EL (cell line): ENCODE measurements around the gene COL24A1.
"Not testable (repeated sequence)": the region's sequence is repeated elsewhere in the genome, so short reads cannot be mapped to it uniquely, and the experiment has no call there.

Experiments used
- DNase-seq: peaks from one replicate; pipeline ENCODE4 v3.0.0-alpha.2; 2016

The COL24A1 gene

DNA sequence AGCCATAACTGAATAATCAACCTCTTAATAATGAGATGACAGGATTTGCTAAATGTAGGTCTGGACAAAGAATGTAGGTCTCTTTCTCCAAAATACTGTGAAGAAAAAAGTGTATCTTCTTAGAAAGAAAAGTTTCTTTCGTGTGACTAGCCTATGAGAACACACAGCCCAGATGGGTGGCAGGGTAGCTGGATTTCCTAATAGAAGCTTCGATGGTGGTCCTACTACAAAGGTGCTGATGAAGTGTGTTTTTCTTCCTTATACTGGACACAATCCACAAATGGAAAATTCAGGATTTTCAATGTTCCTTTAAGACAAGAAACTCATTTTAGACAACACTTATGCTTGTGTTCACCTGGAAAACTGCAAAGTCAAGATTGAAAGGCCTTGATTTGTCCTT lies 358.2 kb downstream of the COL24A1 start:
- no peak for DNase-seq

DNA sequence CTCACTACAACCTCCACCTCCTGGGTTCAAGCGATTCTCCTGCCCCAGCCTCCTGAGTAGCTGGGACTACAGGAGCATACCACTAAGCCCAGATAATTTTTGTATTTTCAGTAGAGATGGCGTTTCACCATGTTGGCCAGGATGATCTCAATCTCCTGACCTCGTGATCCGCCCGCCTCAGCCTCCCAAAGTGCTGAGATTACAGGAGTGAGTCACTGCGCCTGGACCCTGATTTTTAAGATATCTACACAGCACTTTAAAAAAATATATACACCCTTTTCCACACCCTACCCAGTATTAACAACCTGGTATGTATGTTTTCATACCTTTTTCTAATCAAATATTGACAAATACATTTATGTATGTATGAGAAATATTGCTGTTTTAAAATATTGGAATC lies 379.6 kb downstream of the COL24A1 start:
- DNase-seq = not testable (repeated sequence)

DNA sequence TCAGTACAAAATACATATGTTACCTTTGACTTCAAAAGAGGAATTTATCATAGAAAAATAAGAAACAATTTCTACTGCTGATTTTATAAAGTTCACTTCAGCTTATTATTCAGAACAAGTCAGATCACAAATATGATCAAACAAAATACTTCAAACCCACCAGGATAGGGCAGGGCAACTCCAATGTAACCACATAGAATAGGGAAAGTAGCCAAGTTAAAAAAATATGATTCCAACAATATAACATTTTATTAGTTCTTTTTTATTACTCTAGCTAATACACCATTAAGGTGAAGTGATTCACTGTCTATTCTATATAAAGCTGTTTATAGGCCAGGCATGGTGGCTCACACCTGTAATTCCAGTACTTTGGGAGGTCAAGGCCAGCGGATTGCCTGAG lies 393.8 kb downstream of the COL24A1 start:
- no peak for DNase-seq

DNA sequence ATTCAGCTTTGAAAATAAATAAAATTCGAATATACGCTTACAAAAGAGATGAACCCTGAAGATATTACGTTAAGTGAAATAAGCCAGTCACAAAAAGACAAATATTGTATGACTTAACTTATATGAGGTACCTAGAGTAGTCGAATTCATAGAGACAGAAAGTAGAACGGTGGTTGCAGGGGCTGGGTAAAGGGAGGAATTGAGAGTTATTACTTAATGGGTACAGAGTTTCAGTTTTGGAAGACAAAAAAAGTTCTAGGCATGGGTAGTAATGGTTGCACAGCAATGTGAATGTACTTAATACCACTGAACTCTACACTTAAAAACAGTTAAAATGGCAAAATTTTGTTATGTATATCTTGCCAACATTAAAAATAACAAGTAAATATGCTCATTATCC lies 399.7 kb downstream of the COL24A1 start:
- no peak for DNase-seq

DNA sequence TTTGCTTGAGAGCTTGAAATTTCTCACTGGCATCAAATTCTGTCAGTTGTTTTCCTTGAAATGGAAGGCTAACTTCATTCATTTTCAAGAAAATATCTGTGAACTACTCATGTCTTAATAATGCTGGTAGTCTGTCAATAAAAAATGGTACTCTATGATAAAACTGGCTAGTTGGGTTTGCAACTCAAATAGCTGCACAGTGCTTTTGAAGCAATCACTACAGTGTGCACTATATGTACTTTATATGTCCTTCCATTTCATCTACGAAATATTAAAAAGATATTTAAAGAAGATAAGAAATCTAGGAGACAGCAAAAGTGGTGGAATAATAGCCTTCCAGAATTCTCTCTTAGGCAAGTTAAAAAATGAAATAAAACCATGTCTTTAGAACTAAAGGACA lies 408.5 kb downstream of the COL24A1 start:
- DNase-seq = no peak

DNA sequence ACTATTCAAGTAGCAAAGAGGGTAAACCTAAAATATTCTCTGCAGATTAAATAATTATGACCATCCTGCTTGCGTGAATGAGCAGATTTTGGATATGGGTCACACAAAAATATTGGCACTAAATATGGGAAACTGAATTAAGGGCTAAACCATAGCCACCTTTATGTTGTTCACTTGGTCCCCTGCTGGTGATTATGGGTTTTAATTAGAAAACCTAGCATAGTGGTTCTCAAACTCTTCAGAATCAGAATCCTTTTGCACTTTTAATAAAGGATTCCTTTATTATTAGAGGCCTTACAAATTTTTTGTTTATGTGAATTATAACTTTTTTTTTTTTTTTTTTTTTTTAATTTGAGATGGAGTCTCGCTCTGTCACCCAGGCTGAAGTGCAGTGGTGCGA lies 409.8 kb downstream of the COL24A1 start:
- no peak for DNase-seq

DNA sequence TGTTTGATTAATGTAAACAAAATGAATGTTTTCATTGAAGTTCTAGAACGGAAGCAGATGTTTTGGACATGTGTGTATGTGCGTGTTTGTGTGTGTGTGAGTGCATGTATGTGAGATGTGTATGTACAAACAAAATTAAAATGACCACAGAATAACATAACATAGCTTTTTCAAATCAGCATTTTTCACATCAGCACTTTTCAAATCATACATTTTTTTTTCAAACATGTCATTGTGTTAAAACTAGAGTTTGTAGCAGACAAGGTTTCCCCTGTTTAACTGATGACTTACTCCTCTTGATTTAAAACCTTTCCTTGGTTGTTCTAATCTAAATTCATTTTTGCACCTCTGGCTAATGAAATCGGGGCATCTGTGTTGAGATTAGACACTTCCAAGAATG lies 412.8 kb downstream of the COL24A1 start:
- DNase-seq = no peak

DNA sequence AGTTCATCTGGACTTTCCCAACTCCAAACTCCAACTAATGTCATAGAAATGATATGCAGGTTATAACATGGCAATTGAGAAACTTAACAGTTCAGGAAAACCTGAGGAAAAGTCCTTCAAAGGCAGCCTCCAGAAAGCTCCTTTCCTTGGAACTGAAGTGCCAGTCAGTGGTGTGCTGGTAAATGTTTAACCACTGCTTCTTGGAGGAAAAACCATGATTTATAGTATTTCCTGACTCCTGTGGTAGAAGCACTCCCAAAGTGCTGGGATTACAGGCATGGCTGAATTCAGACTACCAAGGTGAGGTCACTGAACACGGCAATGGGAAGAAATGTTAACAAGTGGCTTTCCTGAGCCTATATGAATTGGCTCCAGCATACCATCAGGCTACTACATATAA lies 421.6 kb downstream of the COL24A1 start:
- no peak for DNase-seq

DNA sequence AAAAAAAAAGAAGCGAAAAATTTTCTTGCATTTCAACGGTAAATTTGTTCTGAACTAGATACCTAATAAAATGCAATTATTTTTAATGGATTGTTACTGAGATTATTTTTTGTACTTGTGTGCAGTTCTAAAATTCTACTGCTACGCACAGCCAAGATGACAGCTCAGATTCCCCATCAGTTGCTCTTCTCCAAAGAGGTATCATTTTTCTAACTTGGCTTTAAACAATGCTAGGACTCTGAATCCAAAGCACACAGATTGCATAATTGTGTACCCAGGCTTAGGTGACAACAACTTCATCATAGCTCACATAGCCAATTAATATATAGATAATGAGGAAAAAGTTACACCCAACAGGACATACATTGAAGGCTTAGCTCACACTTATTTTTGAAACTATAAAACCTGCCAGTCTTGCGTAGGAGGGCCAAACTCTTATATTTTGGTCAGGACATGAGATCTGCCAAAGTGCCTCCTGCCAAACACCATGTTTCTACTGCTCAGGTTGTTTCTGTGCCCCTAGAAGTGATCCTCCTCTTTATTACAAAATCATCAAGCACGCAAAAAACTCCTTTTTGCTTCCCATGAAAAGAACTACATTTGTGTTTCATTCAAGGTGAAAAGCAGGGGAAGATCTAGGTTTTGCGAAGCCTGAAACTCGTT lies 437.8 kb downstream of the COL24A1 start:
- no peak for DNase-seq

DNA sequence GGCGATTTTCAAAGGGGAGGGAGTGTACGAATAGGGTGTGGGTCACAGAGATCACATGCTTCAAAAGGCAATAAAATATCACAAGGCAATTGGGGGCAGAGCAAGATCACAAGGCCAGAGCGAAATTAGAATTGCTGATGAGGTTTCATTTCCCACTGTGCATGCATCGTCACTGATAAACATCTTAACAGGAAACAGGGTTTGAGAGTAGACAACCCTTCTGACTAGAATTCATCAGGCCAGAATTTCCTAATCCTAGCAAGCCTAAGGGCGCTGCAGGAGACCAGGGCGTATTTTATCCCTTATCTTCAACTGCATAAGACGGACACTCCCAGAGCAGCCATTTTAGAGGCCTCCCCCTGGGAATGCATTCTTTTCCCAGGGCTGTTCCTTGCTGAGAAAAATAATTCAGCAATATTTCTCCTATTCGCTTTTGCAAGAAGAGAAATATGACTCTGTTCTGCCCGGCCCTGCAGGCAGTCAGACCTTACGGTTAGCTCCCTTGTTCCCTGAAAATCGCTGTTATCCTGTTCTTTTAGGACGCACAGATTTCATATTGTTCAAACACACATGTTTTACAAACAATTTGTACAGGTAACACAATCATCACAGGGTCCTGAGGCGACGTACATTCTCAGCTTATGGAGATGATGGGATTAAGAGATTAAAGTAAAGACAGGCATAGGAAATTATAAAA lies 442.0 kb downstream of the COL24A1 start:
- not testable (repeated sequence) for DNase-seq

DNA sequence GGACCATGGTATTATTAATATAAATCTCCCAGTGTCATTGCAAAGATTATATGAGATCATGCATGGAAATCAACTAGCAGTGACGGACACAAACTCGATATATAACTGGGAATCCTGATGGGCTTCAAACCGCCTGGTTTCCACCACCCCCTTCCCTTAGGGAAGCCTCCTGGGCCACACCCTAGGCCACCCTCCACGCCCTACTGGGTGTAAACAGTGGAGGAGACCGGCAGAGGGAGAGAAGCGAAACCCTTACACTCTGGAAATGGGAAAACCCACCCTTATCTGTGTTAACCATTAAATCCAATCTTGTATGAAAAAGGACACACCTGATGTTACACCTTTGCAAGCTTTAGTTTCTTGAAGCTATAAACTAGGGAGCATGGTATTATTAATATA lies 447.7 kb downstream of the COL24A1 start:
- DNase-seq = no peak

DNA sequence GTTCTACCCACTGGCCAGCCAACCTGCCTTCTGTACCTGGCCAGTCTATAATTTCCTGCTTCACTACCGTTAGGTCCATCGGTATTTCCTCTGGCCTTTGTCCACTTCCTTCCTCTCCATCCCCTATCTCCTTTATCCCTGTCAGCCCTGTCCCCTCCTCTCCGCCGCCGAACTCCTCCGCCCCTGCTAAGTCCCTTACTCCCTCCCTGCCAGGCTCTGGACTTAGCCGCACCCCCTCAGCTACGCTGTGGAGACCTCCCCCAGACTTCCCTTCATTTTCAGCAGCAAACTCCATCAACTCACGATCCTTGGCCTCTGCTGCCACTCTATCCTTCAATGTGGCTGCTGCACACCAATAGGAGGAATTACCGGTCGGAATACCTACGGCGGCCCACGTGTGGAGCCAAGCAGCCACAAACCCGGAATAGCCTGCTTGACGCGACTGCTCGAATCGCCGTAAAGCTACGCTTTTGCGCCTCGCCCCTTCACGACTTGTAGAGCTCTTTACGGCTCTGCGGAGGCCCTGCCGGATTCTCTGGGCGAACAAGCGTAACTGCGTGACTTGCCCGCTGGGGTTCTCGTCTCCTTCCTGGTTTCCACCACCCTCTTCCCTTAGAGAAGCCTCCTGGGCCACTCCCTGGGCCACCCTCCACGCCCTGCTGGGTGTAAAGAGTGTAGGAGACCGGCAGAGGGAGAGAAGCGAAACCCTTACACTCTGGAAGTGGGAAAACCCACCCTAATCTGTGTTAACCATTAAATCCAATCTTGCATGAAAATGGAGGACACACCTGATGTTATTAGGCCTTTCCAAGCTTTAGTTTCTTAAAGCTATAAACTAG lies 448.4 kb downstream of the COL24A1 start, which contains the start of gene ZNHIT6:
ZNHIT6 (minus strand) TSS at position 444 of the 839 bp plus-strand sequence; CDS start at position 295, 149 bp downstream.
- DNase-seq = peak; percentile 97

DNA sequence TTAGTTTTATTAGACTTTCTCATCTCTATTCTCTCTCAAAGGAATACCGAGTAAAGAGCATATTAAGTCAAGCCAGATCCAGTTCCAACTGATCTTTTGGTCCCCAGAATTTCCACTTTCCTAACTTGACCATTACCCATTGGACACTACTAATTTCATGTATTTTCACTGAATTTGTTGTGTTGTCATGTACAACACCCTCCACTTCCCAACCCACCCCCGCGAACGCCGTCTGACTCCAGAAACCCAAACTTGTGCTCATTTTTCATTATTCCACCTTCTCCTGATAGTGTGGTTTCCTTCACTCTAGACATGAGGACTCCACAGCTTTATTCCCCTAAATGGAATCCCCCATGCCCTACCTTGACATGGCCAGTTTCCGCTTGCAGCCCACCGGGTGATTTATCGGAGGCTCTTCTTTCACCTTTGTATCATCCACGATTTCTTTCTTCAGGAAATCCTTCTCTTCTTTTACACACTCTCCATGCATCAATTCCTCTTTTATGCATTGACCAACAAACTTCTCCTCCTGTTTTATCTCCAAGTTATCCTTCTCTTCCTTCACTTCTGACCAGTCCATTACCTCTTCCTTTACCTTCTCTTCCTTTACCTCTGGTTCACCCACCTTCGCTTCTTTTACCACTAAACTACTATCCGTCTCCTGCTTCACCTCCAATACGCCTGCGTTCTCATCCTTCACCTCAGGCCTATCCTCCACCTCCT lies 449.1 kb downstream of the COL24A1 start:
- peak; percentile 2 for DNase-seq

DNA sequence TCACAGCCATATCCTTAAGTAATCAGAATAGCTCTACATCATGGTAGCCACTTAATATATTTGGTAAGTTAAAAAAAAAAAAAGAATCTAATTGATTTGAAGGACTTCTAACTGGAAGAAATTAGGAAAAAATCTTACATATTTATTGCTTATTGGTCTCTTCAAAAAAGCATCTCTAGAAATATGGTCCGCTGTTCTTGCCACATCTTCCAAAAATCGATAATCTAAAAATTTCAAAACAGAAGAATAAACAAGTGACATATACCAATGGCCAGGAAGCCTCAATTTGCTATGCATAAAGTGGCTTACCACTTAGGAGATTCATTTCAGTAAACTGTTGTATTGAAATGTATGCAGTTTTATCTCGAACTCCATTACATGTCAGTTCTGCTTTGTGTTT lies 450.6 kb downstream of the COL24A1 start:
- no peak for DNase-seq

DNA sequence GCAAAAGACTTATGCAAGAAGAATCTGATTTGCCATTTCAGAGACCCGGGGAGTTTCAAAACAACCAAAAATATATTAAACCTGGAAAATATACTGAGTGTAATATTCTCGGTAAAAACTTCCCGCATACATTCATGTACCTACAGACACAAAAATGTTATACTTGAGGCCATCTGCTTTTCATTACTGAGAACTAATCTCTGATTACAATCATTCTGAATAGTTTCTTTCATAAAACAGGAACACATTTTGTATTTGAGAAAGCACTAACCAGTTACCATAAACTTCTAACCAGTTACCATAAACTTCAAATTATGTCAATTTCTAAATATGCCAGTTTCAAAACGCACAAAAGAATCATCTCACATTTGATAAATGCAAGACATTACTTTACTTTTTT lies 456.1 kb downstream of the COL24A1 start:
- no peak for DNase-seq

DNA sequence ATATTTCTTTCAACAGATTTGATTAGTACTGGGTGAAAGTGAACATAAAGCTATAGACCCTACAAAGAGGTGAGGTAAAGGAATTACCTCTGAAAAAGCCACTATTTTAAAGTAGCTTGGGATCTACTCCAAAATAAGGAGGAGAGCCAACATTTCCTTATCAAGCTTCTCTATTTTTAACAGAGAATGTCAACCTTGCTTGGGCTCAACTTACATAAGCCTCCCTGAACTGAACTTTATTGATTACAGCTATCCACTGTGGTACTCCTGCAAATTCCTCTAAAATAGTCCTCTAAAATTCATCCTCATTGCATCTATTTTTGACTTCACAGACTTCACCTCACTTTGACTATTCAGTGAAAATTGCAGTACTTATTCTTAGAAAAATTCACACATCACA lies 458.7 kb downstream of the COL24A1 start:
- DNase-seq = no peak

DNA sequence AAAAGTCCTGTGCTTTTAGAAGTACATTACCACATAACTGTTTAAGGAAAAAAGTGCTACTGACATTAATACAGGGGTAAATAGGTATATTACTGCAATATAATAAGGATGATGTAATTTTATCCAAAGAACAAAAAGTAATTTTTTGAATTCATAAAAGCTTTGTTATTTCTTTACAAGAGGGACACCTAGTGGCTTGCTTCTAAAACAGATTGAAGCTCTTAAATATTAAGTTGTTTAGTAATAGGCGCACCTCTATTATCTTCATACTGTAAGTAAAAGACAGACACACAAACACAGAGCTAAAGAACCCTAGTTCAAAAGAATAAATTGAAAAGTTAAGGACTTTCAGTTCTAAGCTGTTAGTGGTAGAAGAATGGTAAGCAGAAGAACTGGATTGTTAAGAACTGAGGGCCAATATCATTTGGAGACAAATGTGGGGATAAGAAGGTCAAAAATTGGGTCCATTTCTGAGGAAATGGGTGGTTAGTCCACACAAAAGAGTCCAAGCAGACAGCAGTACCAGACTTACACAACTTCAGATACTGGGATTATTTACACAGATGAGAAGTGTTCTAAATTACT lies 463.8 kb downstream of the COL24A1 start:
- peak; percentile 63 for DNase-seq

DNA sequence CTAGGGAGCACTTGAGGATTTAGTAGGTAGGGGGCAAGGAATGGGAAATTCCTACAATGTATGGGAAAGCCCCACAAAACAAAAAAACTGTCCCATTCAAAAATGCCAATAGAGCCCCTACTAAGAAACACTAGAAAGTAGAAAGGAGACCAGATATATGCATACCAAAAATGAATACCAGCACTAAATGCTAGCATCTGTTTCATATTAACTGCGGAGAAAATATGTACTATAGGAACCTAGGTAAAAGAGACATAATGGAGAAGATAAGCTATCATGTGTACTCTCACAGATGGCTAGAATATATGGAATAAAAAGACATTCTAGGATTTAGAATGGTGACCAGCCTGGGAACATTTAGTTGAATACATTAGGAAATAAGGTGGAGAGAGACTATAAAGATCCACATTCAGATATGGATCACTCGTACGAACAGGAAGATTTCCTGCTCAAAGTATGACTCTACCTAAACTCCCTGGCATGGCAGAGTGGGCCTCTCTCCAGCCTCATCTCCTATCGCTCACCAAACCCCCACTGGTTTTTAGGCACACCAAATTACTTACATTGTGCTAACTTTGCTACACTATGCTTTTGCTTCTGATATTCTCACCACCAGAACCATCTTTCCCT lies 466.7 kb downstream of the COL24A1 start:
- no peak for DNase-seq

DNA sequence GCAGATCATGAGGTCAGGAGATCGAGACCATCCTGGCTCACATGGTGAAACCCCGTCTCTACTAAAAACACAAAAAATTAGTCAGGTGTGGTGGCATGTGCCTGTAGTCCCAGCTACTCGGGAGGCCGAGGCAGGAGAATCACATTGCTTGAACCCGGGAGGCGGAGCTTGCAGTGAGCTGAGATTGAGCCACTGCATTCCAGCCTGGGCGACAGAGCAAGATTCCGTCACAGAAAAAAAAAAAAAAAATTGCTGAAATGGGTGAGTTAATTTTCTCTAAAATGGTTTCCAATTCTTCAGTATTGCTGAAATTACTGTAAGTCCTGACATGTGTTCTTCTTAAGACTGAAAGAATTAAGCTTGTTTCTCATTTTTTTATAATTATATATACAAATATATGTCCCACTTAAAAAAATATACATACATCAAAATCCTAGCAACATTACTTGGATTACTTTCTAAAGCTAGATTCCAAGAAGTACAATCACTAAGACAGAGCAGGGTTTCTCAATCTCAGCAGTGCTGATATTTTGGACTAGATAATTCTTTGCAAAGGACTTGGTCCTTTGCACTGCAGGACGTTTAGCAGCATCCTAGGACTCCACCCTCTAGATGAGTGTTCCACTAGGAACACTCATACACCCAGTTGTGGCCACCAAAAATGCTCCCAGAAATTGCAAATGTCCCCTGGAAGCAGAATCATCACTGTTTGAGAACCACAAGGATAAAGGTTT lies 473.1 kb downstream of the COL24A1 start:
- DNase-seq = no peak

DNA sequence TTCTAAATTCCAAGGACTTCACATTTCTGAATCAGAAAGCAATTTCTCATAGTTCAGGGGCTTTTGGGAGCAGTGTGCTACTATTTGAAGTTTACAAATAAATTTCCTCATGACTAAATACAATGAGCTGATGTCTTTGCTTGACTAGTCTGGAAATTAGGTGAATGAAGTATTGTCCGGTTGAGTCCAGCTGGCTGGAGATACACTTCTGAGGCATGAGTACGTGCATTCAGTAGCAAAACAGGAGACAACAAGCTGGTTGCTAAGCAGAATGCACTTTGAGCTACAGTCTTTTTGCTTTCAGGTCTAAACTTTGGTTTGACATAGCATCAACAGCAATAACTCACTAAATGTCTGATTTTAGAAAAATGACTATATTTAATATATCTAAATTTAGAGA lies 475.5 kb downstream of the COL24A1 start:
- DNase-seq = no peak
